GM12873 (cell line): ENCODE results near the gene MAPKAPK2.

Experiments
- TF ChIP-seq, protein P1 (sequence below): IDR thresholded peaks from 2 replicates; pipeline ENCODE4 v1.5.1; 2012; ENCODE audit warnings: low read depth, mild to moderate bottlenecking, moderate library complexity, low read length, control low read depth; ENCODE audit not compliant: insufficient read depth; ENCODE audit errors: missing control alignments

The MAPKAPK2 gene

GRCh38 chr1:206700445-206701036 is 15.8 kb downstream of the MAPKAPK2 start:
- TF ChIP-seq, protein P1, sequence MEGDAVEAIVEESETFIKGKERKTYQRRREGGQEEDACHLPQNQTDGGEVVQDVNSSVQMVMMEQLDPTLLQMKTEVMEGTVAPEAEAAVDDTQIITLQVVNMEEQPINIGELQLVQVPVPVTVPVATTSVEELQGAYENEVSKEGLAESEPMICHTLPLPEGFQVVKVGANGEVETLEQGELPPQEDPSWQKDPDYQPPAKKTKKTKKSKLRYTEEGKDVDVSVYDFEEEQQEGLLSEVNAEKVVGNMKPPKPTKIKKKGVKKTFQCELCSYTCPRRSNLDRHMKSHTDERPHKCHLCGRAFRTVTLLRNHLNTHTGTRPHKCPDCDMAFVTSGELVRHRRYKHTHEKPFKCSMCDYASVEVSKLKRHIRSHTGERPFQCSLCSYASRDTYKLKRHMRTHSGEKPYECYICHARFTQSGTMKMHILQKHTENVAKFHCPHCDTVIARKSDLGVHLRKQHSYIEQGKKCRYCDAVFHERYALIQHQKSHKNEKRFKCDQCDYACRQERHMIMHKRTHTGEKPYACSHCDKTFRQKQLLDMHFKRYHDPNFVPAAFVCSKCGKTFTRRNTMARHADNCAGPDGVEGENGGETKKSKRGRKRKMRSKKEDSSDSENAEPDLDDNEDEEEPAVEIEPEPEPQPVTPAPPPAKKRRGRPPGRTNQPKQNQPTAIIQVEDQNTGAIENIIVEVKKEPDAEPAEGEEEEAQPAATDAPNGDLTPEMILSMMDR: no peak

DNA sequence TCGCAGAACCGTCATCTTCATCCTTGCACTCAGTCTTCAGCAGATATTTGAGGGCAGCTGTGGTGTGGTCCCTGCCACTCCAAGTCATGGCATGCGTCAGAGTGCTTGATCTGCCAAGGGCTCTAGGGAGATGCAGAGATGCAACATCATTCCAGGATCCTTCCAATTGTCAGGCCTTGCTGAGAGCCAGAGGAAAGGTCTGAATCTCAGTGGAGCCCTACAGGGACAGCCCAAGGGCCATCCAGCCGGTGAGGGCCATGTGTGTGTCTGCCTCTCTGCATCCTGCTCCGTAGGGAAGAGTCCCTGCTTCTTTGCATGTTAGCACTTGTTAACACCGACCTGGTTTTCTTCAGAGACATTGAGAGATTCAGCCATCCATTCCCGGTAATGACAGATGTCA is 17.6 kb downstream of the MAPKAPK2 start:
- TF ChIP-seq, protein P1: no peak

DNA sequence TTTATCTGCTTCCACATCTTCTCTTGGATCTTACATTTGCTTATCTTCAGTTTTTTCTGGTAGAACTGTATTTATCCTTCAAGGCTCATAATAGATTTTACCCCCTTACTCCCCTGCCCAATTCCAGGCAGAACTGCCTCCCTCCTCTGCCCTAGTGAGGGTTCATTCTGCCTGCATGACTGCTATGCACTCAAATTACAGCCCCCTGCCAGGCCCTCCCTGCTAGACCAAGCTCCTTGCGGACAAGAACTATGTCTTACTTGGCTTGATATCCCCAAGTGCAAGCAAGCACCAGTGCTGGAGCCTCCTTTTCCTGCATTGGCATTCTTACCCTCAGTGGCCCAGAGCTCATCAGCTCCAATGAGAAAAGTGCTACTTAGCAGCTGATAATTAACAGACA is 18.1 kb downstream of the MAPKAPK2 start:
- TF ChIP-seq, protein P1: no peak

DNA sequence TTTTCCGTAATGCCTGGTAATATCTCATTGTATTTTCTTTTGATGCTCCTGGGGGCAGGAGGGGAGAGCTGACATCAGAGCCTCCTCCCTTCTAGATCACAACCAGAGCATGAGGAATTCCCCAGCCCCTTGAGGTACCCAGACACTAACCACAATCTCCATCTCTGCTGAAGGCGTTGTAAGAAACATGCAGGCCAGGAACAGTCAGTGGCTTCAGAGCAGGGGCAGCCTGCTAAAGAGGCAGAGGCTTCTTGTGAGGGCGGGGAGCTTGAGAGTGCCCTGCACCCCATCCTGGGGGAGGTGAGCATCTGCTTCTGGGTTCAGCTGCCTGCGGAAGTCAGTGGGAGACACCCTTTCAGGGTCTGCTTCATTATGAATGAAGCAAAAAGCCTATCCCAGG is 19.0 kb downstream of the MAPKAPK2 start:
- TF ChIP-seq, protein P1: no peak

DNA sequence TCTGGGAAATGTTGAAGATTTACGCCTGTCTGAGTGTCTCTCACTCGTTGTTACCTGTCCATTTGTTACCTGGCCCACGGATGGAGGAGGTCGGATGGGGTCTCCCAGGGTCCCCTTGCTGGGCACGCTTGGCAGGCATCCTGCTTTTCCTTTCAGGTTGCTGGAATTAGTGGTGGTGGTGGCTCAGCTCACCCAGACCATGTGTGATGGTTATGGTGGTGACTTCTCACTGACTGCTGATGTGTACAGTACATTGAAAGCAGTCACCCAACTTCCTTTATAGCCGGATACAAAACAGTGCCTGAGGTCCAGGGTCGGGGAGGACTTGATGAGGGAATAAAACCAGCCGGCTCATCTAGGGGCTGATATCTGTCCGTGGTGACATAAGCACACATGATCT is 19.5 kb downstream of the MAPKAPK2 start:
- TF ChIP-seq, protein P1: no peak

DNA sequence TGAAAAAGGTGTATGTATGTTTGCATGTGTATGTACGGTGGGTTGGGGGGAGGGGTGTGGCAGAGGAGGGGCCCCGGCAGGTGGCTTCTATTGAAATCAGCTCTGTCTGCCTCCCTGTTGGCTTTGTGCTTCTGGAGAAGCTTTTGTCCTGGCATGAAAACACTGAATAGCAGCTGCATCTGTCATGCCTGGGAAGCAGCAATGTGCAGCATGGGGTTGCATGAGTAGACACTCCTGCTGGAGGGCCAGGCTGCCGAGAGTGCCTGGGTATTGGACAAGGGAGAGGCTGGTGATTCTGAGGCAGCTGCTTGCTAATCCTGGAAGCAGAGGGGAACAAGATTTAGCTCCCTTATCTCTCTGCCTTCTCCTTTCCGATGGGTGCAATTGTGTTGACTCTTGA is 20.5 kb downstream of the MAPKAPK2 start:
- TF ChIP-seq, protein P1: no peak

DNA sequence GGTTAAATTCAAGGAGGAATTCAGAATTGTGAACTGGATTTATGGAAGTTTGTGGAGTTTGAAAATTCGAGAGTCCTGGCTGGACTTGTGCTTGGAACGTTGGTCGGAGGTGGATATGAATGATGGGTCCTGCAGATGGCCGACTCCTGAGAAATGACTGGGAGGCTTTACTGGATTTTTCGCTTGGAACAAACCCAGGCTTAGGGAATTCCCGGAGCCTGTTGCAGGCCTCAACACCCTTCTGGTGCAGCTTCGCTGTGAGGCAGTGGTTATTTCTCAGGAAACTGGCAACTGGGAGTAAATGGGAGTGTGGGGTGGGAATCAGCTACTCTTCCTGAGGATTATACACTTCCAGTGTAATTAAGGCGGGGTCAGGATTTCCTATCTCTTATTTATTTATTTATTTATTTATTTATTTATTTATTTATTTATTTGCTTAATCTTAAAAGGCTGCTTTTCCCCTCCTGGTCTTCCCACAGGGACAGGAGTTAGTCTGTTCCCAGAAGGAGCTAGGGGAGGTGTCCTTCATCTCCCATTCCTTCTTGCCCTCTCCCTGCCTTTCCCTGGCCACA is 21.1 kb downstream of the MAPKAPK2 start:
- TF ChIP-seq, protein P1: no peak
